Measurements from ENCODE around the gene ADIPOR1.
"Not testable (repeated sequence)": the region's sequence is repeated elsewhere in the genome, so short reads cannot be mapped to it uniquely, and the experiment has no call there.

The ADIPOR1 gene, protein sequence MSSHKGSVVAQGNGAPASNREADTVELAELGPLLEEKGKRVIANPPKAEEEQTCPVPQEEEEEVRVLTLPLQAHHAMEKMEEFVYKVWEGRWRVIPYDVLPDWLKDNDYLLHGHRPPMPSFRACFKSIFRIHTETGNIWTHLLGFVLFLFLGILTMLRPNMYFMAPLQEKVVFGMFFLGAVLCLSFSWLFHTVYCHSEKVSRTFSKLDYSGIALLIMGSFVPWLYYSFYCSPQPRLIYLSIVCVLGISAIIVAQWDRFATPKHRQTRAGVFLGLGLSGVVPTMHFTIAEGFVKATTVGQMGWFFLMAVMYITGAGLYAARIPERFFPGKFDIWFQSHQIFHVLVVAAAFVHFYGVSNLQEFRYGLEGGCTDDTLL

GRCh38 chr1:202957733-202958543 lies at the start of gene ADIPOR1:
Gene ADIPOR1, minus strand, starts transcription at chr1:202958312. Its CDS starts 7,242 bp downstream, at chr1:202951070.
- peak; percentile 97 for DNase-seq (ENCODE audit: low spot score)

DNA sequence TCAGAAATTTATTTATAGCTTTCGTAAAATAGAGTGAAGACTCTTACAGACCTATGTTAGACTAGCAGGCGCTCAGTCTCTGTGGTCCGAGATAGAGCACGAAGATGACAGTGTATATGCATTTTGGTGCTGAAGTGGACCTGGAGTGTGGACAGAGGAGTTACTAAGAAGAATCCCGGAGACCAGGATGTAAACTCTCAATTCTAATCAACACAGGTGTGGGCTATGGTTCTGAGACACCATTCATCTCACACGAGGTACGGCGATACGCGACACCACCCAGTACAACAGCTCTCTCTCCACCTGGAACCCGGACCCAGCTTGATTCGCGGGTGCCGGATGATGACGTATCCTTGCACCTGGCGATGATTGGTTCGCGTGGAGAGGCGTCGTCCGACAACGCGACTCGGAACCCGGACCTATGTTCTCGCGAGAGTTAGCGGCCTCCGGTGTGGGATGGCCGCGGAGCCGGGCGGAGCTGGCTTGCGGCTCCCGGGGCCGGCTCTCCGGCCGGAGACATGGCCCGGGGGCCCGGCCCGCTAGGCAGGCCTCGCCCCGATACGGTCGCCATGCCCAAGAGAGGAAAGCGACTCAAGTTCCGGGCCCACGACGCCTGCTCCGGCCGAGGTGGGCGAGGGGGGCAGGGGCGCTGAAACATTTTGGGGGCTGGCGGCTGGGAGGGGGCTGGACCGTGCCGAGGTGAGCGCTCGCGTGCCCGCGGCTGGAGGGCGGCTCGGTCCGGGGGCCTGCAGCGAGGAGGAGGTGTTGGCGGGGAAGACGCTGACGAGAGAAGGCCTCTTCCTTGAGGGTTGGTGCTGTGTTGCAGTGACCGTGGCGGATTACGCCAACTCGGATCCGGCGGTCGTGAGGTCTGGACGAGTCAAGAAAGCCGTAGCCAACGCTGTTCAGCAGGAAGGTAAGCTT lies 49.1 kb upstream of the ADIPOR1 start, which contains the start of gene TMEM183A:
Gene TMEM183A (plus strand): TSS at position 427 of the 924 bp plus-strand sequence. CDS start 92 bp downstream, at position 519.
- peak; percentile 93 for DNase-seq (ENCODE audit: low spot score)

DNA sequence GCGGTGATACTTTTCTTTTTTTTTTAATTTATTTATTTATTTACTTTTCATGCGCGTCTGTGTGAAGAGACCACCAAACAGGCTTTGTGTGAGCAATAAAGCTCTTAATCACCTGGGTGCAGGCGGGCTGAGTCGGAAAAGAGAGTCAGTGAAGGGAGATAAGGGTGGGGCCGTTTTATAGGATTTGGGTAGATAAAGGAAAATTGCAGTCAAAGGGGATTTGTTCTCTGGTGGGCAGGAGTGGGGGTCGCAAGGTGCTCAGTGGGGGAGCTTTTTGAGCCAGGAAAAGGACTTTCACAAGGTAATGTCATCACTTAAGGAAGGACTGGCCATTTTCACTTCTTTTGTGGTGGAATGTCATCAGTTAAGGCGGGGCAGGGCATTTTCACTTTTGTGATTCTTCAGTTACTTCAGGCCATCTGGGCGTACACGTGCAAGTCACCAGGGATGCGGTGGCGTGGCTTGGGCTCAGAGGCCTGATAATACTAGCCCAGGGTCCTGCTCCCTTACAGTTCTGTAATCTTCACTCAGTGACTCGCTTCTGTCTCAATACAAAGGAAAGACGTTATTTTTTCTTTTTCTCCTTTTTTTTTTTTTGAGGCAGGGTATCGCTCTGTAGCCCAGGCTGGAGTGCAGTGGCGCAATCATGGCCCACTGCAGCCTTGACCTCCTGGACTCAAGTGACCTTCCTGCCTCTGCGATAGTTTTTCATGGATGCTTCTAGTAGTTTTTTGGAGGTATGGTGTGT lies 47.5 kb upstream of the ADIPOR1 start:
- not testable (repeated sequence) for DNase-seq (ENCODE audit: low spot score)

GRCh38 chr1:203002951-203003350 lies 44.8 kb upstream of the ADIPOR1 start:
- no peak for DNase-seq (ENCODE audit: low spot score)

- DNase-seq (ENCODE audit: low spot score), result no peak
Measured at GRCh38 chr1:203001986-203002385, 43.9 kb upstream of the ADIPOR1 start.

GRCh38 chr1:203000217-203000944 lies 42.3 kb upstream of the ADIPOR1 start:
- no peak for DNase-seq (ENCODE audit: low spot score)

- peak; percentile 14 for DNase-seq (ENCODE audit: low spot score)
Measured at GRCh38 chr1:202998836-202999750, 41.0 kb upstream of the ADIPOR1 start.

GRCh38 chr1:202994756-202995155 lies 36.6 kb upstream of the ADIPOR1 start:
- DNase-seq (ENCODE audit: low spot score), result no peak

DNA sequence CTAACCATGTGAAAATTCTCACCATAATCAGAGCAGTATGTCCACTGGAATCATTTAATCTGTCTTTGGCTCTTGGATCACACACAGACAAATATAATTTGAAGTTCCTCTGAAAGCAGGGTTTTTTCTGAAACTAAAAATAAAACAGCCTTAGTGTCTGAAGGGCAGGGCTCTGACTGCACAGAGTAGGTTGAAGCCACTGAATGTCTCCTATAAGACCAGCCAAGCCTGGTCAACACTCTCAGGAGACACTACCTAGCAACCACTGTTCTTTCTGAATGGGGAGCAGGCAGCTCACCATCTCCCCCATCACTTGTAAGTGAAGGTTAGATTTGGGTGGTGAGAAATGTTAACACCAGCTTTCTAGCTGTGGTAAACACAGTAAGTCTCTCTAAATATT lies 33.0 kb upstream of the ADIPOR1 start:
- DNase-seq (ENCODE audit: low spot score), result no peak

DNA sequence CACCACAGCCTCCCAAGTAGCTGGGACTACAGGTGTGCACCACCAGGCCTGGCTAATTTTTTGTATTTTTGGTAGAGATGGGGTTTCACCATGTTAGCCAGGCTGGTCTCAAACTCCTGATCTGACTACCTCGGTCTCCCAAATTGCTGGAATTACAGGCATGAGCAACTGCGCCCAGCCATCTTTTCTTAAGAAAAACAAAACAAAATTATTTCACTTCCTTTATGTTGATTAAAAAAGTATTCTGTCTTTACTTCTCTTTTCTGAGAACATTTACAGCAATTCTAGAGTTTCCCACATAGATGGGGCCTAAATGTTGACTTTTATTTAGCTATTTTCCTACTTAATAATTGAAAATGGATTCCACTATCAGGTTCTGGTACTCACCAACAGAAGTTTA lies 31.8 kb upstream of the ADIPOR1 start:
- DNase-seq (ENCODE audit: low spot score), result no peak

GRCh38 chr1:202987922-202988583 lies 29.9 kb upstream of the ADIPOR1 start:
- DNase-seq (ENCODE audit: low spot score), result no peak

GRCh38 chr1:202987255-202987654 lies 29.1 kb upstream of the ADIPOR1 start:
- no peak for DNase-seq (ENCODE audit: low spot score)

DNA sequence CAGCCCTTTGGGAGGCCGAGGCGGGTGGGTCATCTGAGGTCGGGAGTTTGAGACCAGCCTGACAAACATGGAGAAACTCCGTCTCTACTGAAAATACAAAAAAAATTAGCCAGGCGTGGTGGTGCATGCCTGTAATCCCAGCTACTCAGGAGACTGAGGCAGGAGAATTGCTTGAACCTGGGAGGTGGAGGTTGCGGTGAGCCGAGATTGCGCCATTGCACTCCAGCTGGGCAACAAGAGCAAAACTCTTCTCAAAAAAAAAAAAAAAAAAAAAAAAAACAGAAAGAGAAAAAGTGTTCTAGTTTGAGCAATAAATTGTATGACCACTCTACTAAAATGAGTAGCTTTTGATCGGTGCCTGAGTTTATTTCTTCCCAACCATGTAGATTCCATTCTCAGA lies 28.0 kb upstream of the ADIPOR1 start:
- DNase-seq (ENCODE audit: low spot score), result not testable (repeated sequence)

DNA sequence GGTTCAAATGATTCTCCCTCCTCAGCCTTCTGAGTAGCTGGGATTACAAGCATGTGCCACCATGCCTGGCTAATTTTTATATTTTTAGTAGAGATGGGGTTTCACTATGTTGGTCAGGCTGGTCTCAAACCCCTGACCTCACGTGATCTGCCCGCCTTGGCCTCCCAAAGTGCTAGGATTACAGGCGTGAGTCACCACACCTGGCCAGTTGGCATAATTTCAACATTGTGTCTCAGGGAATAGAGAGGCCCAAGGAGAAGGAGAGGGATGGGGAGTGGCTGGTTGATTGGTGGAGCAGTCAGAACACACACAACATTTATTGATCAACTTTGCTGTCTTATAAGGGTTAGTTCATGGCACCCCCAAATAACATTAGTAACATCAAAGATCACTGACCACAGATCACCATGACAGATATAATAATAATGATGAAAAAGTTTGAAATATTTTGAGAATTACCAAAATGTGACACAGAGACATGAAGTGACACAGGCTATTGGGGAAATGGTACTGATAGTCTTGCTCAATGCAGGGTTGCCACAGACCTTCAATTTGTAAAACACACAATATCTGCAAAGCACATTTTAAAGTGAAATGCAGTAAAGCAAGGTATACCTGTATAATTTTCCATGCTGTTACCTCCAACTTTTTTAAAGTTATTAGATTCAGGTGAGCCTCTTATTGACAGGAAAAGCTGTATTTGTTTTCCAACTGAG lies 24.8 kb upstream of the ADIPOR1 start:
- DNase-seq (ENCODE audit: low spot score), result no peak

- no peak for DNase-seq (ENCODE audit: low spot score)
Measured at GRCh38 chr1:202981939-202982338, 23.8 kb upstream of the ADIPOR1 start.

DNA sequence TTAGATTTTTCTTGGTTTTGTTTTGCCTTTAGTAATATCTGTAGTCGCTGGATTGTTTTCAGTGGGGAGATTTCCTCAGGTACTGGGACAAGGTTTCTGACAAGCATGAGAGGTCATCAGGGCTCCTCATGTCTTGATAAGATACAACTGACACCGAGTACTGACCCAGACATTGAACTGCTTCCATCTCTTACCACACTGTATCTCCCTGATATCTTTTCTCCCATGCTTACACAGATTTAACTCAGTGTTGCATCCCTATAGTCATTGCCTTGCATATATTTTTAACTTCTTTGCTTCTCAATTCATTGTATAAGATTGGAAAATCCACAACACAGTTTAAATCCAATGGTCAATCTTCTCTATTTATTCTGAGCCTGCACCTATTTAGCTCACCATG lies 21.3 kb upstream of the ADIPOR1 start:
- DNase-seq (ENCODE audit: low spot score), result no peak

DNA sequence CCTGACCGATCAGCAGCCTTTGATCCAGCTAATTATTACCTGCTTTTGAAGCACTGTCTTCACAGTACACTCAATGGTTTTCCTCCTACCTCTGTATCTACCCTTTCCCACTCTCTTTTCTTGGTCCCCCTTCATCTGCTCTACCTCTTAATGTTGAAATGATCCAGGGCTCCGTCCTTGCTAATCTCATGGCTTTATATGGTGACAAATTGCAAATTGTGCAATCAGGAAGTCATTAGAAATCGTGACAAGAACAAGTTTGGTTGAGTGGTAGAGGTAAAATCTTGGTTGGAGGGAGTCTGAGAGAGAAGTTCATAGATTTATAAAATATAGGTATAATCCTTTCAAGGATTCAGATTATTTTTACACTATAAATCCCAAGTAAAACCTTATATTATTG lies 18.5 kb upstream of the ADIPOR1 start:
- DNase-seq (ENCODE audit: low spot score), result no peak

- no peak for DNase-seq (ENCODE audit: low spot score)
Measured at GRCh38 chr1:202974856-202975255, 16.7 kb upstream of the ADIPOR1 start.

Data from hepatic stellate cell (primary cell).